H1 (cell line): Measurements from ENCODE around the gene TXLNA. TPM values are rescaled to one million over a fixed set of nuclear protein-coding genes. Genes with fewer than 3 reads are reported as not detected.

Experiments
- CTCF ChIA-PET: fragments of 300-600 bp; sonication (Branson Sonifier 250); formaldehyde crosslinking; loops from one replicate; lab custom pipeline; 2021; ENCODE audit not compliant: partially characterized antibody; lab: Charles Lee
- POLR2A ChIA-PET: fragments of 300-600 bp; sonication (Branson Sonifier 250); formaldehyde crosslinking; loops from one replicate; lab custom pipeline; 2021; ENCODE audit warnings: inconsistent platforms; ENCODE audit not compliant: partially characterized antibody; lab: Charles Lee
- DNase-seq, 2 experiments: peaks; one replicate each; pipeline versions ENCODE4 v3.0.0 to v3.0.0-alpha.2; 2010 to 2022; ENCODE audit warnings: low spot score in 2 of 2, low read depth in 1 of 2, mixed read lengths in 1 of 2
- FAIRE-seq: peaks from 2 replicates; lab custom pipeline; 2011; peaks lifted over from hg19 to GRCh38; lab: Jason Lieb, UNC
- H2AFZ ChIP-seq: 2 replicates; pipeline ENCODE4 v1.8.1; 2012; ENCODE audit warnings: low read length, inconsistent platforms
- H2AK5ac ChIP-seq: 2 replicates; pipeline ENCODE4 v1.6.1; 2013; ENCODE audit warnings: low read depth, low read length
- H2BK120ac ChIP-seq: replicated peaks from 2 replicates; pipeline ENCODE3; 2013; ENCODE audit warnings: low read depth, low read length, inconsistent platforms
- H2BK12ac ChIP-seq: 2 replicates; pipeline ENCODE4 v1.6.1; 2013; ENCODE audit warnings: low read depth, low read length
- H2BK15ac ChIP-seq: 2 replicates; pipeline ENCODE4 v1.6.1; 2013; ENCODE audit warnings: low read length
- H2BK20ac ChIP-seq: 2 replicates; pipeline ENCODE4 v1.6.1; 2013; ENCODE audit warnings: low read length
- H2BK5ac ChIP-seq: 2 replicates; pipeline ENCODE4 v1.6.1; 2013; ENCODE audit warnings: low read depth, low read length
- H3K14ac ChIP-seq: 2 replicates; pipeline ENCODE4 v1.6.1; 2013; ENCODE audit warnings: inconsistent platforms; ENCODE audit not compliant: insufficient read length
- H3K18ac ChIP-seq: 2 replicates; pipeline ENCODE4 v1.6.1; 2013; ENCODE audit warnings: low read length; ENCODE audit errors: extremely low read depth
- H3K23ac ChIP-seq: 2 replicates; pipeline ENCODE4 v1.6.1; 2013; ENCODE audit warnings: inconsistent platforms; ENCODE audit not compliant: insufficient read length
- H3K23me2 ChIP-seq: 2 replicates; pipeline ENCODE4 v1.6.1; 2013; ENCODE audit warnings: low read depth, low read length
- H3K27ac ChIP-seq: 2 replicates; pipeline ENCODE4 v1.6.1; 2011; ENCODE audit warnings: low read depth, low read length, inconsistent platforms
- H3K27me3 ChIP-seq, 4 experiments: replicated peaks in 1 of 4; 1 replicate in 1 of 4; 2 replicates in 3 of 4; pipeline versions ENCODE4 v1.6.1 to v1.8.1; 2011 to 2013; ENCODE audit warnings: low read length in 3 of 4, mild to moderate bottlenecking in 3 of 4, inconsistent platforms in 2 of 4, mixed read lengths in 2 of 4, moderate library complexity in 1 of 4; ENCODE audit not compliant: control insufficient read depth in 3 of 4, insufficient read depth in 3 of 4; ENCODE audit errors: extremely low read depth in 1 of 4
- H3K36me3 ChIP-seq, 4 experiments: 2 replicates each; pipeline versions ENCODE4 v1.6.1 to v1.8.1; 2011 to 2013; ENCODE audit warnings: mild to moderate bottlenecking in 4 of 4, low read length in 3 of 4, moderate library complexity in 2 of 4, control low read depth in 1 of 4, inconsistent platforms in 1 of 4; ENCODE audit not compliant: insufficient read depth in 4 of 4, control insufficient read depth in 2 of 4
- H3K4ac ChIP-seq: replicated peaks from 2 replicates; pipeline ENCODE3; 2013; ENCODE audit warnings: low read length, low read depth, mixed read lengths, inconsistent platforms; ENCODE audit not compliant: insufficient read length
- H3K4me1 ChIP-seq, 4 experiments: replicated peaks in 1 of 4; 1 replicate in 1 of 4; 2 replicates in 3 of 4; pipeline versions ENCODE4 v1.6.1 to v1.8.1; 2011 to 2013; ENCODE audit warnings: low read length in 3 of 4, inconsistent platforms in 2 of 4, mixed read lengths in 1 of 4; ENCODE audit not compliant: insufficient read depth in 4 of 4, control insufficient read depth in 3 of 4
- H3K4me2 ChIP-seq, 2 experiments: 2 replicates each; pipeline versions ENCODE4 v1.6.1 to v1.8.1; 2011 to 2013; ENCODE audit warnings: low read depth in 2 of 2, low read length in 2 of 2, control low read depth in 1 of 2, inconsistent platforms in 1 of 2, mild to moderate bottlenecking in 1 of 2; ENCODE audit not compliant: insufficient read depth in 1 of 2
- H3K4me3 ChIP-seq, 4 experiments: fragments of 200-600, 300-600 bp in 1 of 4; sonication (generic), shearing (Covaris generic), sonication (Bioruptor Twin) in 1 of 4; 2 replicates each; pipeline versions ENCODE4 v1.5.1 to v1.8.1; 2011 to 2016; ENCODE audit warnings: low read length in 4 of 4, low read depth in 3 of 4, control low read depth in 2 of 4, inconsistent platforms in 2 of 4, mild to moderate bottlenecking in 2 of 4, mixed read lengths in 1 of 4, moderate library complexity in 1 of 4; ENCODE audit not compliant: insufficient read depth in 2 of 4; ENCODE audit errors: extremely low read depth in 1 of 4
- H3K56ac ChIP-seq: replicated peaks from 2 replicates; pipeline ENCODE3; 2013; ENCODE audit warnings: low read depth, mild to moderate bottlenecking, mixed read lengths, low read length, inconsistent platforms; ENCODE audit not compliant: insufficient read length
- H3K79me1 ChIP-seq: 2 replicates; pipeline ENCODE4 v1.6.1; 2013; ENCODE audit warnings: low read depth, low read length, control low read depth
- H3K79me2 ChIP-seq, 2 experiments: 2 replicates each; pipeline versions ENCODE4 v1.6.1 to v1.8.1; 2012 to 2013; ENCODE audit warnings: low read length in 2 of 2, mild to moderate bottlenecking in 2 of 2, inconsistent platforms in 1 of 2; ENCODE audit not compliant: insufficient read depth in 2 of 2, control insufficient read depth in 1 of 2
- H3K9ac ChIP-seq, 4 experiments: replicated peaks in 1 of 4; 1 replicate in 1 of 4; 2 replicates in 3 of 4; pipeline versions ENCODE4 v1.6.1 to v1.8.1; 2011 to 2013; ENCODE audit warnings: low read depth in 3 of 4, low read length in 3 of 4, control low read depth in 2 of 4, mild to moderate bottlenecking in 2 of 4, moderate library complexity in 2 of 4, inconsistent platforms in 1 of 4; ENCODE audit errors: extremely low read depth in 1 of 4
- H3K9me3 ChIP-seq, 2 experiments: 2 replicates each; pipeline versions ENCODE4 v1.6.1 to v1.8.1; 2012 to 2013; ENCODE audit warnings: mild to moderate bottlenecking in 2 of 2, moderate library complexity in 2 of 2, control low read depth in 1 of 2, inconsistent platforms in 1 of 2, low read depth in 1 of 2, low read length in 1 of 2, mixed read lengths in 1 of 2; ENCODE audit not compliant: insufficient read depth in 2 of 2
- H4K20me1 ChIP-seq, 2 experiments: replicated peaks in 1 of 2; 2 replicates each; pipeline versions ENCODE3 to v1.8.1; 2011 to 2013; ENCODE audit warnings: inconsistent platforms in 2 of 2, low read length in 2 of 2, mild to moderate bottlenecking in 1 of 2; ENCODE audit not compliant: insufficient read depth in 2 of 2, control insufficient read depth in 1 of 2
- H4K5ac ChIP-seq: 2 replicates; pipeline ENCODE4 v1.6.1; 2013; ENCODE audit warnings: low read length, low read depth, mixed read lengths, inconsistent platforms; ENCODE audit not compliant: insufficient read length
- H4K8ac ChIP-seq: 2 replicates; pipeline ENCODE4 v1.8.0; 2013; ENCODE audit warnings: mild to moderate bottlenecking, moderate library complexity, low read length, inconsistent platforms; ENCODE audit not compliant: insufficient read depth; ENCODE audit errors: extremely low read depth
- H4K91ac ChIP-seq: replicated peaks from 2 replicates; pipeline ENCODE3; 2013; ENCODE audit warnings: low read length, mixed read lengths, inconsistent platforms; ENCODE audit not compliant: insufficient read length
- BACH1 ChIP-seq: IDR thresholded peaks from 2 replicates; pipeline ENCODE4 v1.6.1; 2012; ENCODE audit warnings: low read length, improper control_type of control experiment
- CEBPB ChIP-seq: IDR thresholded peaks from 2 replicates; pipeline ENCODE4 v1.6.1; 2012; ENCODE audit warnings: low read depth, low read length
- RBBP5 ChIP-seq: IDR thresholded peaks from 2 replicates; pipeline ENCODE4 v1.7.1; 2012; ENCODE audit warnings: low read depth, mild to moderate bottlenecking, inconsistent platforms, low read length, moderate library complexity, borderline replicate concordance
- SAP30 ChIP-seq: fragments of 300-600 bp; sonication (generic); IDR thresholded peaks from 2 replicates; pipeline ENCODE4 v1.7.1; 2012; ENCODE audit warnings: low read length, moderate library complexity, mild to moderate bottlenecking, inconsistent platforms; ENCODE audit not compliant: insufficient read depth, insufficient replicate concordance
- TAF7 ChIP-seq: optimal IDR thresholded peaks from 2 replicates; pipeline ENCODE3; 2011; ENCODE audit warnings: low read depth, mild to moderate bottlenecking, inconsistent platforms, low read length, moderate library complexity, borderline replicate concordance
- TBP ChIP-seq: IDR thresholded peaks from 2 replicates; pipeline ENCODE4 v1.6.1; 2011; ENCODE audit warnings: low read depth, low read length, improper control_type of control experiment
- YY1 ChIP-seq: IDR thresholded peaks from 2 replicates; pipeline ENCODE4 v1.6.1; 2011; ENCODE audit warnings: low read depth, mild to moderate bottlenecking, low read length
- WGBS, 2 experiments: shearing (Covaris generic) in 1 of 2; methylation state at CpG; one replicate each; pipeline versions ENCODE4 v1.1.6 to v1.1.7; 2013 to 2015; ENCODE audit warnings: low lambda C conversion rate in 2 of 2, mixed read lengths in 2 of 2, inconsistent platforms in 1 of 2, low coverage in 1 of 2, missing lambda C conversion rate in 1 of 2; ENCODE audit not compliant: insufficient replicate concordance in 2 of 2, insufficient coverage in 1 of 2, insufficient read length in 1 of 2; ENCODE audit errors: extremely low coverage in 1 of 2, missing lambda C conversion rate in 1 of 2; 5-methylcytosine and 5-hydroxymethylcytosine counted together
- polyA plus RNA-seq, 7 experiments: library from polyadenylated mRNA; depleted of rRNA in 3 of 7; stranded (reverse) in 5 of 7; unstranded in 2 of 7; fragments of >200 nt in 5 of 7; fragments of 200-250 nt in 2 of 7; gene quantifications; 1 replicate in 5 of 7; 2 replicates in 1 of 7; 4 replicates in 1 of 7; pipeline versions ENCODE4 v1.2.1 to v1.2.3, GENCODE V29; 2011 to 2013; ENCODE audit warnings: missing spikeins in 2 of 7, mixed read lengths in 2 of 7
- total RNA-seq: library from RNA; stranded (reverse); fragmentation: NEBNext Ultra II Directional; extraction: Animal tissue kit (Norgen Biotek cat#: 25700); gene quantifications from 2 replicates; pipeline ENCODE4 v1.2.1, GENCODE V29; 2021

Gene TXLNA
- total and polyA plus RNA-seq, 2 of the 8 experiments (the other 6 are each of a cell fraction or from before 2014, with no cell fraction given), result 31.3 to 46.9 TPM

GRCh38 chr1:32170991-32171390 is 8.5 kb upstream of the TXLNA start:
- no peak overlapping the region for H3K23ac ChIP-seq
- no peak overlapping the region for H2AFZ ChIP-seq
- no peak for FAIRE-seq
- H3K27me3 ChIP-seq, result no peaks in the 10 kb centered on the region
- no peak overlapping the region; the same call in 1 of the 2 replicates for H4K8ac ChIP-seq
- no peaks in the 10 kb centered on the region; the same call in 1 of the 2 replicates for H3K79me1 ChIP-seq
- 88% methylated on average over 4 of the region's 4 CpGs; no CpG with 5 or more reads in 1 of the 2 experiments for WGBS, 2 experiments
- H2BK15ac ChIP-seq, result no peak overlapping the region
- H3K4ac ChIP-seq, result no peak overlapping the region
- H3K18ac ChIP-seq, result no peak overlapping the region
- ChIA-PET POLR2A (interaction anchor here (1.6 kb wide), 1 partner anchor 26 kb away, joined by 4 read pairs; no protein-coding TSS in a partner anchor), CTCF (interaction anchor here (1.3 kb wide), 1 partner anchor 69 kb away, joined by 3 read pairs; no protein-coding TSS in a partner anchor)
- no peaks in the 10 kb centered on the region for H3K9me3 ChIP-seq
- H2BK20ac ChIP-seq, result no peak overlapping the region
- no peak overlapping the region for H2BK12ac ChIP-seq
- no peak overlapping the region for H3K14ac ChIP-seq
- DNase-seq, result no peak
- no peak overlapping the region for H3K27ac ChIP-seq
- no peaks in the 10 kb centered on the region for H4K20me1 ChIP-seq
- no peak overlapping the region for H4K91ac ChIP-seq
- H3K4me3 ChIP-seq, result no peak overlapping the region
- H3K4me1 ChIP-seq, result no peaks in the 10 kb centered on the region
- no peaks in the 10 kb centered on the region for H3K23me2 ChIP-seq
- peaks cover 14 to 58% (median 42%) of the 10 kb centered on the region in 4 experiments for H3K36me3 ChIP-seq
- no peak for TF ChIP-seq BACH1
- TF ChIP-seq TBP, result no peak
- TF ChIP-seq RBBP5, result no peak
- no peak for TF ChIP-seq YY1
- no peak for TF ChIP-seq CEBPB
- no peak for TF ChIP-seq TAF7
- TF ChIP-seq SAP30, result no peak
- no peak overlapping the region for H3K4me2 ChIP-seq
- H2AK5ac ChIP-seq, result no peak overlapping the region
- H4K5ac ChIP-seq, result no peak overlapping the region
- H3K9ac ChIP-seq, result no peak overlapping the region
- H3K56ac ChIP-seq, result no peak overlapping the region
- no peak overlapping the region for H2BK5ac ChIP-seq
- H3K79me2 ChIP-seq, result no peaks in the 10 kb centered on the region
- no peak overlapping the region for H2BK120ac ChIP-seq
